ENCODE results near the gene ZNF827.

Gene ZNF827, protein sequence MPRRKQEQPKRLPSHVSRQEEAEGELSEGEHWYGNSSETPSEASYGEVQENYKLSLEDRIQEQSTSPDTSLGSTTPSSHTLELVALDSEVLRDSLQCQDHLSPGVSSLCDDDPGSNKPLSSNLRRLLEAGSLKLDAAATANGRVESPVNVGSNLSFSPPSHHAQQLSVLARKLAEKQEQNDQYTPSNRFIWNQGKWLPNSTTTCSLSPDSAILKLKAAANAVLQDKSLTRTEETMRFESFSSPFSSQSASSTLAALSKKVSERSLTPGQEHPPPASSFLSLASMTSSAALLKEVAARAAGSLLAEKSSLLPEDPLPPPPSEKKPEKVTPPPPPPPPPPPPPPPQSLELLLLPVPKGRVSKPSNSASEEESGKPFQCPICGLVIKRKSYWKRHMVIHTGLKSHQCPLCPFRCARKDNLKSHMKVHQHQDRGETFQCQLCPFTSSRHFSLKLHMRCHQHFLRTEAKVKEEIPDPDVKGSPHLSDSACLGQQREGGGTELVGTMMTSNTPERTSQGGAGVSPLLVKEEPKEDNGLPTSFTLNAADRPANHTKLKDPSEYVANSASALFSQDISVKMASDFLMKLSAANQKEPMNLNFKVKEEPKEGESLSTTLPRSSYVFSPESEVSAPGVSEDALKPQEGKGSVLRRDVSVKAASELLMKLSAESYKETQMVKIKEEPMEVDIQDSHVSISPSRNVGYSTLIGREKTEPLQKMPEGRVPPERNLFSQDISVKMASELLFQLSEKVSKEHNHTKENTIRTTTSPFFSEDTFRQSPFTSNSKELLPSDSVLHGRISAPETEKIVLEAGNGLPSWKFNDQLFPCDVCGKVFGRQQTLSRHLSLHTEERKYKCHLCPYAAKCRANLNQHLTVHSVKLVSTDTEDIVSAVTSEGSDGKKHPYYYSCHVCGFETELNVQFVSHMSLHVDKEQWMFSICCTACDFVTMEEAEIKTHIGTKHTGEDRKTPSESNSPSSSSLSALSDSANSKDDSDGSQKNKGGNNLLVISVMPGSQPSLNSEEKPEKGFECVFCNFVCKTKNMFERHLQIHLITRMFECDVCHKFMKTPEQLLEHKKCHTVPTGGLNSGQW

DNA sequence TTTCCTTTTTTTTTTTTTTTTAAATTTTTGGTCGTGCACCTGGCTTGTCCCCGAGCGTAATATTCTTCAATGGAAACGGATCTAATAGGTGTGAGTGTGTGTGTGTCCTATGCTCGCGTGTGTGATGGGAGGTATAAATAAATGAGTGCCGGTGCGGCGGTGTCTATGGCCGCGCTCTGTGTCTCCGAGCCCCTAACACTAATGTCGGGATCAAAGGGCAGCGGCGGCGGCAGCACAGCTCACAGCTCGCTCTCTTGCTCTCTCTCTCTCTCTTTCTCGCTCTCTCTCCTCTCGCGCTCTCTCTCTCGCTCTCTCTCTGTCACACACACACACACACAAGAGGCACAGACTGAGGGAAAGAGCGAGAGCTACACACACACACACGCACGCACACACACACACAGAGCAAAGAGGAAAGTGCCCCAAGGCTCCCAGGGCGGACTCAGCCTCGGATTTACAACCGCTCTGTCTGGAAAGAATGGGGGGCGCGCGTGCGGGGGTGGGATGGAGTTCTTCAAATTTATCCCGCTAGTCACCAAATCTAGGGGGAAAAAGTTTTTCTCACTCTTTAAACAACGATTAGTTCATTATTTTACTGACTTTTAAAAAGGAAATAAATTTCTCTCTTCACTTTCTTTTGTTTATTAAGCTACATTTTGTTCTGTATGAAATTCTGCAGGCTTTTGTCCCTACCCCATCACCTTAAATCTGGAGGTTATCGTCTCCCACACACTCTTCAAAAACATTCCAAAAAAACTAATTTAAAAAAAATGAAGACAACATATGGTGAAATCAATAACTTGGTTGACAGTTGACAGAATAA, at the start of gene ZNF827:
Gene ZNF827 (minus strand): TSS at position 206 of the 823 bp plus-strand sequence. CDS start 416 bp downstream, outside the sequence.
- DNase-seq: peak; percentile 49

DNA sequence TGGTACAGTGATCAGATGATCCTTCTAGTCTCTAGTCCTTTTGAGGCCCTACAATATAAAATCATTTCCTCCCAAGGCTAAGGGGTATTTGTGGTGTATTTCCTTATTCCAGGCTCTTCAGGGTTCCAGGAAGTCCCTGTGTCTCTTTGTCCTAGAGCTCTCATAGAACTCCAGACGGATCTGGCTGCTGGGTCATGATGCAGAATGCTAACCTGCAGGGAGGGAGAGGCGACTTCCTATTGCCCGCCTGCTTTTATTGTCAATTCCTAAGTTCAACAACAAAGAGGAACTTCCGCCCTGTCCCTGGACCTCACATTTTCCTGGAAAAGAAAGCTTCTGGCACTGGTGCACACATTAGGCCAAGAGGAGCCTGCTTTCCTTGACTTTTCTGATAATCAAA, 45.9 kb upstream of the ZNF827 start:
- DNase-seq: no peak

DNA sequence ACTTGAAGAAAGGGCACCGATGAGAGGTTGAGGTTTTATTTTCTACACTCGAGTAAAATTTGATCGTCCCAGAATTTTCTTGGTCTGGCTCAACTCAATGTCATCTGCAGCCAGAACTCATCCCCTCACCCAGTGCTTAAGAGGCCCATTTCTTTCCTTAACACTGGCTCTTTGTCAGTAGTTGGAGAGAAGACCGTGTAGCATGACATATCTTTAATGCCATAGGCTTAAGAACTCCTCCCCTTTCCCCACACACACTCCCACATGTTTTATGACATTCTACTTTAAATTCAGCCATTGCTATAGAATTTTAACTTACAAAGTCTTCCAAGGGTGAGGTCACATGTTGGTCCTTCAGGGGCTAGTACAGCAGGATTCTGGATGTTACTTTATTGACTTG, 44.2 kb upstream of the ZNF827 start:
- DNase-seq: no peak

DNA sequence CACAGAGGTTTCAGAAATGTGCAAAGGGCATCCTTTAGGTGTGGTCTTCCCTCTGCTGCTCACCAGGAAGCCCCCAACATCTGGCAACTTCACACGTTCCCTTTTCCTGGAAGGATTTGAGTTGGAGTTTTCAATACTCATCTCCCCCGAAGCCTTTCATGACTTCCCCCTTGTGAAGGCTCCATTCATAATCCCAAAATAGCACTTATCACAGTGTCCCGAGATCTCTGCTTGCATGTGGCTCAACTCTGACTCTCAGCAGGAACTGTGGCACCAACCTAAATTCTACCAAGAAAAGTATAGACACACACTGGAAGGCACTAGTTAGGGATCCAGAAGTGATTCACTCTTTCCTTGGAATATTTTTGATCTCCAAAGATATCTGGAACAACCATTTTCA, 40.5 kb upstream of the ZNF827 start:
- no peak for DNase-seq

DNA sequence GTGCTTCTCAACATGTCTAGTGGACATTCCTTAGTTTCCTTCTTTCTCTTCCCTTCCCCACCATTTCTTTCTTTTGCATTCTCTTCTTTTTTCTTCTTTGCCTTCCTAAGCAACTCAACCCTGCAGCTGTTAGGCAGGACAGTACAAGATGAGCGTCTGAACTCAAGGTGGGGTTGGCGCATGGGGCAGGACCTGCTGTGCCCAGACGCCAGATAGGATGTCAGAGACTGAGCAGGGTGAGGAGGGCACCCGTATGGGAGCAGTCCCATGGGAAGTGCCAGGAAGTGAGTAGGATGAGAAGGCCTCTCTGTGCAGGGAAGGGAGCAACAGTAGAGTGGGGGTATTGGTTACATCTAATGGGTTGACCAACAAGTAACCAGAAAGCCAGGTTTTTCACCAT, 38.1 kb upstream of the ZNF827 start:
- no peak for DNase-seq

DNA sequence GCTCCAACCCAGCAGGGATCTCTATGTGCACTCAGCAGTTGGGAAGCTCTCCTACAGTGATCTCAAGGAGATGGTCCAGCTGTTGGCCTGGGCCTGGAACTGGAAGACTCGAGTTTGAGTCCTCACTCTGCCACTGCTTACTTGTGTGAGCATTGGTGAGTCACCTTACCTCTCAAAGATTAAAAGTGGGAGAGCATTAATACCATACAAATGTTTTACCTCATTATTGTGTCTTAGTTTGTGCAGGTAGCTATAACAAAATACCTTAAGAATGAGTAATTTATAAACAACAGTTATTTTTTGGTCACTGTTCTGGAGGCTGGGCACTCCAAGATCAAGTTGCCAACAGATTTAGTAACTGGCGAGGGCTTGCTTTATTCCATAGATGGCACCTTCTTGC, 21.4 kb upstream of the ZNF827 start:
- no peak for DNase-seq

DNA sequence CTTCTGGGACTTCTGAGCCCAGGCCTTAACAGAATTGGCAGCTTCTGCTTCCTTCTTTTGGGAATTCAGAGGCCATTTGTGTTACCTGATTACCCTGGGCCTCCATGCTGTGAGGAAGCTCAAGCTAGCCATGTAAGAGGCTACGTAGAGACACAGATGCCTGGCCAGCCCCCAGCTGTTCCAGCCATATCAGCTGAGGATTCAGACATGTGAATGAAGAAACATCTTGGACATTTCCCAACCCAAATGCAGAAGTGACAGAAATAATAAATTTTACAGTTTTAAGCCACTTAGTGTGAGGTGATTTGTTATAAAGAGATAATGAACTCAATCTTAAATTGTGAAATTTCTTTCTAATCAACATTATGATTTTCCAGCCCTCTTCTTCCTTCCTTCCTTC, 18.7 kb upstream of the ZNF827 start:
- no peak for DNase-seq

DNA sequence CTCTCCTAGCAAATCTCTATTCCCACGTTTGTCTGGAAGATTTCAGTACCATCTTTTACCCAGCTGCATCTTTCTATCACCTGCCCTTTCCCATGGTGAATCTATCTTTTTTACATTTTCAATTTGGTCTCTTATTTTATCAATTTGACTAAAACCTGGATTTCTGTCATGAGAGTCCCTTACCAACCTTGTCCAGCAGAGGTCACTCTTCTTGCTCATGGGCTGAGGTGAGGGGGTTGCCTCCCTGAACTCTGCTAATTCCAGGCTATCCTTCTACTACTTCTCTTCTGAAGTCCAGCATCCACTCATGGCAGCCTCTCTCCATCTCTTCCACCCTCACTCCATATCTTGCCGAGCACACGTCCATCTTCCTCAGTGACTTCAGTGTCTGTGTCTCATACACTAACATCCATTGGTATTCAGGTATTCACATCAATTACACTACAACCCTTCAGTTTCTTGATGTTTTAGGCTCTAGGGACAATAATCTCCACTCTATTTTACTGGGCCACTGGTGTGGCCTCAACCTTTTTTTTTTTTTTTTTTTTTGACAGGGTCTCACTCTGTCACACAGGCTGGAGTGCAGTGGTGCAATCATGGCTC, 17.8 kb upstream of the ZNF827 start:
- DNase-seq: no peak

DNA sequence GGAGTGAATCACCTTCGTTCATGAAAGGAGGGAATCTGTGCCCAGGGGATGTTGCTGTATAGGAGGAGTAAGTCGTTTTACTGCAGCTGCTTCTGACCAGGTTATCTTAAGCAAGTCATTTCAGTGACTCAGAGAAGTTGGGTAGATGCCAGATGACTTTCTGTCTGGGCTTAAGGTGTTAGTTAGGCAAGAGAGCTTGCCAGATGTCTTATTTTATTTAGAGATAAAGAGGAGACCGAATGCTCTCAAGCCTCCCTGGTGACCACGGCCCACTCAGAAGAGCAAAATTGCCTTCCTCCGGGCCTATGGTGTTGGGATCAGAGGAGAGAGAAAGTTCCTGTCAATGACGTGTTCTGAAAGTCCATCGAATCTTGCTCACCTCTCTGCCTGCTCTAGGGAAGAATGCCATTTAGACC, 16.3 kb upstream of the ZNF827 start:
- no peak for DNase-seq

DNA sequence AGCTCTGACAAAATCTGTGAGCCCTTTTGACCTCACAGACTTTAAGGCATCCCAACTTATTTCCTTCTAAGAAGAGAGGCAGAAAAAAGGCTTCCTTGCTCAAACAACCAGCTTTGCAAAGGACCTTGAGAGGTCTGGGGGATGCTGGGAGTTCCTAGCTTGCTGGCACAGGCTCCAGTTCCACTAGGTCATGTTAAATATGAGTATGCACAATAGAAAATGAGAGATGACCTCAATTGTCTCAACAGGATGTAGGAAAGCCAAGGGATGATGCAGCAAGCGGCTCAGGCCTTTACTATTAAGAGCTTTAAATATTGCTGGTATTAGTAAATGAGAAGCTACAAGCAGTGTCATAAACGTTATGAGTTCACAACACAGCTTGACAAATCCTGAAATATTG, 13.3 kb upstream of the ZNF827 start:
- no peak for DNase-seq

DNA sequence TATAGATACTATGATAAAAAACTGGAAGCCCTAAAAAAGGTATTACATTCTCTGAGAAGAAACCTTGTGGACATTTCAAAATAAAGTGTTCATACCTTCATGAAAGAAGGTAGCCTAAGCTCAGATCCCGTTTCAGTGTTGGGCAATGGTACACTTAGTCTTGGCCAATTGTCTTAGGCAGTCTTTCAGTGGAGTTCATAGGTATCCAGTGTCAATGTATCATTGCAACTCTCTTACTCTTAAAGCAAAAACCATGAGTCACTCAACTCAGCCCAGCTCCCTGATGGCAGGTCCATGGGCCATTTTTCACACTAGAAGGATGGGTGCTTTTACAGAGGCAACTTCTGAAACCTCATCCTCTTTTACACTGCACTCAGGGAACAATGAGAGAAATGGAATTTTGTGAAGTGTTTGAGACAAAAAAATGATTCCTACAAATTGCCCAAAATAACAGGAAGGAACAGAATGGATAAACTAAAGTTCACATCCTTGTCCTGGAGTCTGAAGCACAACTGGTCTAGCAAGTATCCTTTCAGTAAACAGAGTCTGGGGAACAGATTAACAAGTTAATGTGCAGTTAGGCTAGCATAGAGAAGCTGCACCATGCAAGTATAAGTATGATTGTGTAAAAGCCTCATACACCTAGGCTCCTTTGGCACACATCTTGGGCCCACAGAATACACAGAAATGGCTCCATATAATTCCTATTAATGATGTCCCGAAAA, 7.0 kb upstream of the ZNF827 start:
- DNase-seq: no peak

DNA sequence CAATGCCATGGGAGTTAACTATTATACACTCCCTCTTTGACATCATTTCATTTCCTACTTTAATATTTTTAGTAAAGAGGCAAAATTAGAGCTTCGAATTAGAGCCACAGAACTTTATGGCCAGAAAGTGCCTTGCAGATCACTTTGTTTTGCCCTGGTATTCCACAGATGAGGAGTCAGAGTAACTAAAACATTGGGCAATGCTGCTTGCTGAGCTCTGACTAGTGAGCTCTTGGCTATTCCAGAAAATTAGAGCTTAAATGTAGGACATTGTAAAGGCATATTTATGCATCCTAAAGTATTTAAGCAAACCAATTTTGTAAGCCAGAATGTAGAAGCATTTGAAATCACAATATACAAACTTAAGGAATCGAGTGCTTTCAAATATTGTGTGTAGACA, 6.3 kb upstream of the ZNF827 start:
- DNase-seq: no peak

DNA sequence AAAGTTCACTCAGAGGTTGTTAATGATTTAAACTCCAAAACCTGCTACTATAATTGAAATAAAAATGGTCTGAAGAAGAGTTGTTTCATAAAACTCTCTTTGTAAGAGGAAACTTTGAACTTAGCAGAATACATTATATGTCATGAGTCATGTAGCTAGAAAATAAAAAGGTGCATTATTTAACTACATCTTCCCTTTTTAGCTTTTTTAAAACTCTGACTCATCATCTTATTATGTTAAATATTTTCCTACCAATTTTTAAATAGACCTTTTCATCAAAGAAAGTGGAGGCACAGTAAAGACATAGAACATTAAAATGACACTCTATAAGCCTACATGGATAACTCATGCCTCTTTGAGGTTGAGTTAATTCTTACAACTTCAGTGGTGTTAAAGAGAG, 1.2 kb upstream of the ZNF827 start:
- no peak for DNase-seq

DNA sequence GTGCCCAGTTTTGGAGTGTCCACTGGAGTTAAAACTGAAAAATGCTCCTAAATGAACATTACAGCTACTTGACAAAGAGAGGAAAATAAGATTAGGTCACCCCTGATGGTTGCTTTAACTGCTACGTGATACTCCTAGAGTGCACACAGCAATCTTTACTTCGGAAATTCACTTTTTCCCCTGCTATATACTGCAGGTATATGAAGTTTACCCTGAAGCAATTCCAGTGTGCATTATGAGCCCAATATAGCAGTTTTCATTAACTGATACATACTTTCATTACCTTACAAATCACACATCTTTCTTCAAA, 773 bp upstream of the ZNF827 start:
- no peak for DNase-seq

DNA sequence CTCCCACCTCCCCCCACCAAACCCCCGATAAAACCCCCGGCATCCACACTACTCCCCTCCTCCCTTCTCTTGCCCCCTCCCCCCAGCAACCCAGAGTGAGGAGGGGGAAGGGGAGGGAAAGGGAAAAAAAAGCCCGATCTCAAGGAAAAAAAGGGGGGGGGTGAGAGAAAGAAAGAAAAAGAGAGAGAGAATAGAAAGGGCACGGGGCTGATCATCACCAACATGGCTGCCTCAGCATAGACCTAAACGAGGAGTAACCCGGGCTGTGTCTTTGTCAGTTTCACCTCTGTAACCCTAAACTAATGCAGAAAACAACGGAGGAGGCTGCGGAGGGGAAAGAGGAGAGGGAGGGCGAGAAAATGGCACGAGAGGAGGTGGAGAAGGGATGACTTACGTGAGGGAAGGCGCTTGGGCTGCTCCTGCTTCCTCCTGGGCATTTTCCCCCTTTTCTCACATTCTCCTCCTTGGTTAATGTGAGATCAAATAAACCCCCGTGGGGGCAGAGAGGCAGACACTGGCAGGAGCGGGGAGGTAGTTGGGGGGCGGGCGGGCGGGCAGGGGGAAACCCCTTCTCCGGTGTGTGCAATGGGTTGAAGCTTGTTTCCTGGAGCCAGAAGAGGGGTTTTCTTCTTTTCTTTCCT, 532 bp downstream of the ZNF827 start:
- DNase-seq: peak; percentile 49

DNA sequence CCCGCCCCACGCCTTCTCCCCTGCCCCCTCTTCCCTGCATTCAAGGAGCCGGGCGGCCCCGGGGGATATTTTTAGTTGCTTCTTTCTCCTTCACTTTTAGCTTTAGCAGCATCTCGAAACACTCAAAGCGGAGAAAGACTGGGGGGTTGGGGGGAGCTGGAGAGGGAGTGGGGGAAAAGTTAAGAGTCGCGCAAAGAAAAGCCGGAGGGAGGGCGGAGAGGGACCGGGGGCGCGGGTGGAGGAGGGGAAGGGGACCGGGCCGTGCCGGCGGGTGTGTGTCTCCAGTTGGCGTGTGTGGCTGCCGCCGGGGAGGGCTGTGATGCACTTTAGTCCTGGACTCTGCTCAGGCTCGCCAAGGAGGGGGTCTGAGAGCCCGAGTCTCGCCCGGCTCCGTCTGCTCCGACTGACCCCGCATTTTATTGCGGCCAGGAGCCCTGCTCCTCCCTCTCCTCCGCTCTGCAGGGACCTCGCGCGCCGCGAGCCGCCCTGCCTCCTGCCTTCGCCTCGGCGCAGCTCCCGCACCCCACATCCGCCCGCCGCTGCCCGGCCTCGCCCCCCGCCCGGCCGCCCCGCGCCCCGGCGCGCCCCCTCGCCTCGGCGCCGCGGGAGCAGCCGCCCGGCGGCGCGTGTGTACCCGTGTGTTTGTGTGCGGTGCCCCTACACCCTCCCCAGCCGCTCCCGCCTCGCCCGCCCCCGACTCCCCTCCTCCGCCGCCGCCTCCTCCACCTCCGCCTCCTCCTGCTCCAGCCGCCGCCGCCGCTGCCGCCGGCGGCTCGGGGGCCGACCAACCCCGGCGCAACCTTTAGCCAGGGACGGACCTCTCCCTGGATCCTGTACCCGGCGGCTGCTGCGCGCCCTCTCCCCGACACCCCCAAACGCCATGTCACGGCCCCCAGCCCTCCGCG, 1.4 kb downstream of the ZNF827 start:
- peak; percentile 50 for DNase-seq

DNA sequence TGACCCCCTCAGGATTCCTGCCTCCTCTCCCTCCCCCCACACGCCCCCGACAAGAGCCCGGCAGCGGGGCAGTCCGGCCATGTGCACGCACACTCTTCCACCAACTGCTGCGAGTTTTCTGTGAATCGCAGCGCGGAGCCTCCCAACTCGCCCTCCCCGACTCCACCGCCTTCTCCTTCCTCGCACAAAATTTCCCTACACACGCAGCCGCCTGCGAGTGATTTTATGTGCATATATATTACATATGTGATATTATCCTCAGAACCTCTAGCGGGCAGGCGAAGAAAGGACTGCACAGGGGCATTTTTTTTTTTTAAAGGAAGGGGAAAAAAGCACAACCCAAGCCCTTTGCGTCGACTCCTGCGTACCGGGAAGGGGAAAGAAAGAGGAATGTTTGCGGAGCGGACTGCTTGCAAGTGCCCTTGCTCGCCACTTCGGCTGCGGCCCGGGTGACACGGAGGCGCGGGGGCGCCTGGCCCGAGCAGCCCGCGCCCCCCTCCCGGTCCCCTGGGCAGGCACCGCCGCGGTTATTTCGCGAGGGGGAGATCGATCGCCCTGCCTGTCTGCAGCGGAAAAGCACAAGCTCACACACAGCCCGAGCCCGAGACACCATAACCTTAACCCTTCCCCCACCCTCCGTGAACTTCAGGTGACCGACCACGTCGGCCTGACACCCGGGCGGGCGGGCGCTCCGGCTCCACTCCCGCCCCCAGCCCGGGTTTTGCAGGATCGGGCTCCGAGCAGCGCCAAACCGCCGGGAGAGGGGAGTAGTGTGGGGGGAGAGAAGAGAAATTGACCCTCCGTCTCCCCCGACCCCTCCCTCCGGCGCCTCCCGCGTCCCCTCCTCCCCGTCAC, 2.3 kb downstream of the ZNF827 start:
- peak; percentile 17 for DNase-seq

DNA sequence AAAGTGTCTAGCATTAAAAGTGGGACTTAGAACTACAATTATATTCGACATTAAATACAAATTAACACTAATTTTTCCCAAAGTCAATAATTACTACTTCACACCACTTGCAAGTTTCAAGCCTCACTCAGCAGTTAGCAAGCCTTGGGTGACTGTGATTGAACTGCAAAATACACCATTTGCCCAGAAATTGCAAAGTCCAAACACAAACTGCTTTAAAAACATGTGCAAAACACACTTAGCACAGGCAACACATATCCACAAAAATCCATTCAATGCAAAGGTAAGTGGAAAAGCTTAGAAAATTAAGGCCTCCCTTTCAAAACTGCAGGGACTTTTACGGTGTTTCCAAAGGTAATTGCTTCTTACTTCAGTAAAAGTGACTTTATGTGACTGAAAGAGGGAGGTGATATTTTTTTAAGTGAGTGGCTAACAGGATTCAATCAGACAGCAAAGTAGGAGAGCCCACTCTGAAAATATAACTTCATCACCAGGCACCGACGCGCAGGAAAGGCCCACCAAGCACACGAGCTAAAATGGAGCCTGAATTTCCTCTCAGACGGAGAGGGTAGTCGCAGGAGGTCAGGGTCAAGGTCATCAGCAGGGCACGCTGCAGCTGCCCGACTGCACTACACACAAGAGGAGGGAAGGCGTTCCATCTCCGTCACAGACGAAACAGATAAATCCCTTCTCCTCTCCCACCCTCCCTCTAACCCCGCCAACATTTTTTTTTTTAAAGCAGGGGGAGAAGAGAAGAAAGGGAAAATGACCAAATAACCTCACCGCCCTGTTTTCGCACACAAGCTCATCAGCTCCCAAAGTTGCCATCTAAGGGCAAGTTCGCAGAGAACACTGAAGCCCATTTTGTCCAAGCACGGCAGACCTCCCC, 3.1 kb downstream of the ZNF827 start:
- no peak for DNase-seq

Measured in NCI-H2227 treated with DMSO at 0.1 percent for 48 hours (cell line).